ENCODE data around the gene TNFSF12. TPM values are rescaled to one million over a fixed set of nuclear protein-coding genes. Genes with fewer than 3 reads are reported as not detected.

The TNFSF12 gene
- total and polyA plus RNA-seq, 11 donors = 19.6 to 49.5 (median 35.1) TPM

- DNase-seq = no peak
- Histone ChIP-seq H3K36me3 (peaks cover 8 to 77% (median 75%) of the 10 kb centered on the region in 9 donors), H3K27ac (peak overlapping the region in 11 of 12 donors; percentile 80 to 100 (median 98)), H3K9me3 (no peaks in the 10 kb centered on the region), H3K4me1 (peaks cover 9 to 67% (median 37%) of the 10 kb centered on the region in 12 donors), H3K27me3 (no peaks in the 10 kb centered on the region), H3K4me3 (peak overlapping the region; percentile 77 to 100 (median 100))
- intact Hi-C loops (cut with DNase I) = loop anchor here in 5 of 10 donors (5.0 to 10.0 kb wide), 6 partner anchors 113 to 340 kb away; partner anchors contain the start of genes TP53 (in 2 of the 5), WRAP53 (in 2 of the 5), CTDNEP1 (in 1 of the 5) and DVL2 (in 1 of the 5)
- no peak for TF ChIP-seq POLR2A (IDR thresholded peaks at IDR 0.05)
- TF ChIP-seq CTCF (IDR thresholded peaks at IDR 0.05) = no peak
- no peak for ATAC-seq
- WGBS, 4 donors = 18 to 33% (median 23%) methylated on average over 10 to 15 of the region's 15 CpGs
Measured at GRCh38 chr17:7574176-7574953, 25.5 kb downstream of the TNFSF12 start.

- WGBS, 4 donors = 50 to 100% (median 76%) methylated on average over 1 of the region's 1 CpG
- no peaks in the 10 kb centered on the region for H3K9me3 ChIP-seq
- H3K36me3 ChIP-seq = peaks cover 8 to 72% (median 64%) of the 10 kb centered on the region in 9 donors
- peak overlapping the region in 3 of 12 donors; percentile 29 to 98 (median 34) for H3K27ac ChIP-seq
- DNase-seq (no peak), ATAC-seq (no peak)
- H3K27me3 ChIP-seq = no peaks in the 10 kb centered on the region
- TF ChIP-seq POLR2A (IDR thresholded peaks at IDR 0.05) = no peak
- no peak for TF ChIP-seq CTCF (IDR thresholded peaks at IDR 0.05)
- H3K4me1 ChIP-seq = peaks cover 9 to 76% (median 42%) of the 10 kb centered on the region in 12 donors
- H3K4me3 ChIP-seq = peak overlapping the region in 2 of 12 donors; percentile 7 to 92
- intact Hi-C loops (cut with DNase I) = loop anchor here in 4 of 10 donors (10.0 kb wide), 4 partner anchors 221 to 341 kb away; partner anchors contain the start of genes CTDNEP1 (in 1 of the 4), DVL2 (in 1 of the 4), ELP5 (in 1 of the 4) and GABARAP (in 1 of the 4)
Measured at GRCh38 chr17:7575481-7575883, 26.6 kb downstream of the TNFSF12 start.

- 50 to 79% (median 72%) methylated on average over 7 of the region's 7 CpGs for WGBS, 4 donors
- Histone ChIP-seq H3K36me3 (peaks cover 8 to 72% (median 59%) of the 10 kb centered on the region in 9 donors), H3K9me3 (no peaks in the 10 kb centered on the region), H3K4me1 (peaks cover 9 to 78% (median 43%) of the 10 kb centered on the region in 12 donors), H3K27ac (peak overlapping the region in 1 of 12 donors; percentile 98), H3K4me3 (peak overlapping the region in 1 of 12 donors; percentile 92), H3K27me3 (no peaks in the 10 kb centered on the region)
- no peak for DNase-seq
- ATAC-seq = no peak
- TF ChIP-seq POLR2A (IDR thresholded peaks at IDR 0.05) (no peak), CTCF (IDR thresholded peaks at IDR 0.05) (no peak)
- intact Hi-C loops (cut with DNase I) = loop anchor here in 4 of 10 donors (10.0 kb wide), 4 partner anchors 221 to 341 kb away; partner anchors contain the start of genes CTDNEP1 (in 1 of the 4), DVL2 (in 1 of the 4), ELP5 (in 1 of the 4) and GABARAP (in 1 of the 4)
Measured at GRCh38 chr17:7575959-7576358, 27.1 kb downstream of the TNFSF12 start.

- H3K4me3 ChIP-seq = no peak overlapping the region
- no peaks in the 10 kb centered on the region for H3K27me3 ChIP-seq
- no peak overlapping the region for H3K27ac ChIP-seq
- TF ChIP-seq CTCF (IDR thresholded peaks at IDR 0.05) = no peak
- no peak for TF ChIP-seq POLR2A (IDR thresholded peaks at IDR 0.05)
- no peak for ATAC-seq
- H3K9me3 ChIP-seq = no peaks in the 10 kb centered on the region
- DNase-seq = no peak
- 76 to 86% (median 79%) methylated on average over 14 of the region's 14 CpGs for WGBS, 4 donors
- H3K36me3 ChIP-seq = peaks cover 8 to 70% (median 54%) of the 10 kb centered on the region in 9 donors
- peaks cover 9 to 79% (median 41%) of the 10 kb centered on the region in 12 donors for H3K4me1 ChIP-seq
- intact Hi-C loops (cut with DNase I) = loop anchor here in 4 of 10 donors (10.0 kb wide), 4 partner anchors 222 to 342 kb away; partner anchors contain the start of genes CTDNEP1 (in 1 of the 4), DVL2 (in 1 of the 4), ELP5 (in 1 of the 4) and GABARAP (in 1 of the 4)
Measured at GRCh38 chr17:7576432-7576937, 27.6 kb downstream of the TNFSF12 start.

Measured in heart left ventricle (tissue), 16 donors.